CD14-positive monocyte (primary cell): ENCODE results near the gene TEX13C. TPM values are rescaled to one million over a fixed set of nuclear protein-coding genes. Genes with fewer than 3 reads are reported as not detected.

Experiments
- DNase-seq, 3 donors: peaks; one replicate each; pipeline ENCODE4 v3.0.0-alpha.2; 2011 to 2022
- H2AFZ ChIP-seq: 2 replicates; pipeline ENCODE4 v1.6.0; 2012; ENCODE audit warnings: mild to moderate bottlenecking, low read depth, low read length, inconsistent platforms; ENCODE audit not compliant: insufficient read depth, poor library complexity, severe bottlenecking
- H3K27ac ChIP-seq, 2 donors: 1 replicate in 1 of 2; 2 replicates in 1 of 2; pipeline ENCODE4 v1.5.1; 2012 to 2013; ENCODE audit warnings: low read length in 2 of 2, control low read depth in 1 of 2, inconsistent platforms in 1 of 2, low read depth in 1 of 2, mild to moderate bottlenecking in 1 of 2
- H3K27me3 ChIP-seq, 2 donors: one replicate each; pipeline versions ENCODE4 v1.6.0 to v1.6.1; 2011 to 2013; ENCODE audit warnings: low read length in 2 of 2; ENCODE audit not compliant: control insufficient read depth in 2 of 2, insufficient read depth in 2 of 2
- H3K36me3 ChIP-seq, 2 donors: replicated peaks in 1 of 2; 1 replicate in 1 of 2; 2 replicates in 1 of 2; pipeline versions ENCODE4 v1.5.1 to v1.6.1; 2012 to 2013; ENCODE audit warnings: low read length in 2 of 2, control low read depth in 1 of 2, inconsistent platforms in 1 of 2, mild to moderate bottlenecking in 1 of 2; ENCODE audit not compliant: insufficient read depth in 2 of 2, control insufficient read depth in 1 of 2
- H3K4me1 ChIP-seq, 2 donors: 1 replicate in 1 of 2; 2 replicates in 1 of 2; pipeline versions ENCODE4 v1.5.1 to v1.6.1; 2012 to 2013; ENCODE audit warnings: low read length in 2 of 2, control low read depth in 1 of 2, inconsistent platforms in 1 of 2, mild to moderate bottlenecking in 1 of 2, moderate library complexity in 1 of 2; ENCODE audit not compliant: insufficient read depth in 2 of 2, control insufficient read depth in 1 of 2
- H3K4me2 ChIP-seq: replicated peaks from 2 replicates; pipeline ENCODE3; 2012; ENCODE audit warnings: low read length, moderate library complexity, mild to moderate bottlenecking; ENCODE audit not compliant: poor library complexity, severe bottlenecking; ENCODE audit errors: extremely low read depth
- H3K4me3 ChIP-seq, 3 experiments: fragments of 200-600 bp in 1 of 3; sonication (generic) in 1 of 3; replicated peaks in 1 of 3; 1 replicate in 2 of 3; 2 replicates in 1 of 3; pipeline ENCODE4 v1.5.1; 2011 to 2013; ENCODE audit warnings: low read length in 3 of 3, mild to moderate bottlenecking in 3 of 3, control low read depth in 2 of 3, low read depth in 2 of 3, inconsistent platforms in 1 of 3, moderate library complexity in 1 of 3
- H3K79me2 ChIP-seq: 2 replicates; pipeline ENCODE4 v1.6.0; 2012; ENCODE audit warnings: mild to moderate bottlenecking, control low read depth, inconsistent platforms, low read length, moderate library complexity; ENCODE audit not compliant: insufficient read depth
- H3K9ac ChIP-seq: 2 replicates; pipeline ENCODE4 v1.6.0; 2017; ENCODE audit warnings: low read length, mild to moderate bottlenecking; ENCODE audit not compliant: insufficient read depth, poor library complexity, severe bottlenecking
- H3K9me3 ChIP-seq, 2 donors: replicated peaks in 1 of 2; 1 replicate in 1 of 2; 2 replicates in 1 of 2; pipeline versions ENCODE4 v1.5.1 to v1.6.1; 2012 to 2013; ENCODE audit warnings: low read length in 2 of 2, control low read depth in 1 of 2; ENCODE audit not compliant: control insufficient read depth in 1 of 2, insufficient read depth in 1 of 2
- H4K20me1 ChIP-seq: 2 replicates; pipeline ENCODE4 v1.6.0; 2012; ENCODE audit warnings: mild to moderate bottlenecking, low read length, control low read depth, moderate library complexity; ENCODE audit not compliant: insufficient read depth
- H3K27ac Mint-ChIP-seq, 7 donors: one replicate each; pipeline ENCODE4 v1.8.0; 2020; ENCODE audit warnings: mild to moderate bottlenecking in 7 of 7, mixed read lengths in 7 of 7, moderate library complexity in 6 of 7, inconsistent platforms in 2 of 7
- H3K27me3 Mint-ChIP-seq, 3 donors: one replicate each; pipeline ENCODE4 v1.8.0; 2021 to 2022; ENCODE audit warnings: low read depth in 3 of 3, mild to moderate bottlenecking in 3 of 3, mixed read lengths in 3 of 3, moderate library complexity in 3 of 3, inconsistent platforms in 1 of 3
- H3K36me3 Mint-ChIP-seq, 2 donors: one replicate each; pipeline ENCODE4 v1.8.0; 2020; ENCODE audit warnings: mixed read lengths in 2 of 2, inconsistent platforms in 1 of 2, mild to moderate bottlenecking in 1 of 2
- H3K4me1 Mint-ChIP-seq: one replicate; pipeline ENCODE4 v1.8.0; 2020; ENCODE audit warnings: mild to moderate bottlenecking, mixed read lengths
- H3K4me3 Mint-ChIP-seq, 2 donors: one replicate each; pipeline ENCODE4 v1.8.0; 2020; ENCODE audit warnings: mild to moderate bottlenecking in 2 of 2, mixed read lengths in 2 of 2, moderate library complexity in 1 of 2
- H3K9me3 Mint-ChIP-seq, 7 donors: one replicate each; pipeline ENCODE4 v1.8.0; 2020 to 2022; ENCODE audit warnings: mixed read lengths in 7 of 7, mild to moderate bottlenecking in 6 of 7, moderate library complexity in 6 of 7, inconsistent platforms in 2 of 7
- CTCF ChIP-seq: fragments of 200-600 bp; IDR thresholded peaks from one replicate; pipeline ENCODE4 v1.8.0; 2022; ENCODE audit warnings: antibody characterized with exemption, mild to moderate bottlenecking
- WGBS: methylation state at CpG from one replicate; pipeline ENCODE4 v1.1.5; 2013; ENCODE audit warnings: missing lambda C conversion rate; ENCODE audit not compliant: insufficient coverage; 5-methylcytosine and 5-hydroxymethylcytosine counted together
- intact Hi-C, 2 donors: fragments of 100-400 bp; cut with micrococcal nuclease; formaldehyde crosslinking; loops; one replicate each; pipeline versions ENCODE4 v1.15.0 to v1.15.1; 2023
- polyA minus RNA-seq: library from RNA; depleted of rRNA, polyadenylated mRNA; stranded (reverse); fragments of >200 nt; gene quantifications from 2 replicates; pipeline ENCODE4 v1.2.3, GENCODE V29; 2012
- polyA plus RNA-seq, 3 donors: library from polyadenylated mRNA; depleted of rRNA in 1 of 3; unstranded in 2 of 3; stranded (reverse) in 1 of 3; fragments of 300-500 nt in 2 of 3; fragments of >200 nt in 1 of 3; fragmentation: Illumina TruSeq in 2 of 3; gene quantifications; 1 replicate in 2 of 3; 2 replicates in 1 of 3; pipeline ENCODE4 v1.2.3, GENCODE V29; 2012 to 2021
- total RNA-seq, 12 experiments: library from RNA in 1 of 12; stranded (reverse) in 1 of 12; fragments of 120-200 nt in 1 of 12; gene quantifications; one replicate each; pipeline ENCODE4 v1.2.4 and lab custom pipeline; 2013 to 2026; ENCODE audit warnings: mixed read lengths in 6 of 12, inconsistent platforms in 1 of 12

The TEX13C gene
- total RNA-seq (2013): not detected
- not detected for polyA plus RNA-seq
- polyA minus RNA-seq: not detected in 2 replicates
- 0 to 0.58 (median 0.06) reads per million in 11 experiments for total RNA-seq (lab: John Stamatoyannopoulos, UW)

GRCh38 chrX:125319646-125320521 lies at the start of gene TEX13C:
TSS of gene TEX13C (plus strand) at chrX:125319871. CDS start at chrX:125320120, 249 bp downstream.
- Mint-ChIP-seq H3K27ac (no peak within 1 kb of the TSS), H3K4me3 (no peak within 1 kb of the TSS), H3K4me1 (peaks cover 4% of the 10 kb centered on the region), H3K36me3 (no peaks in the 10 kb centered on the region), H3K27me3 (peaks cover 0 to 2% (median 0%) of the 10 kb centered on the region in 3 donors), H3K9me3 (peaks cover 1 to 19% (median 7%) of the 10 kb centered on the region in 7 donors)
- intact Hi-C loops: no loop called here
- peaks cover 9 to 13% of the 10 kb centered on the region in 2 donors for H3K9me3 ChIP-seq
- H3K27me3 ChIP-seq: no peaks in the 10 kb centered on the region
- H3K4me2 ChIP-seq: no peak within 1 kb of the TSS
- DNase-seq: no peak
- no peaks in the 10 kb centered on the region for H4K20me1 ChIP-seq
- no peaks in the 10 kb centered on the region for H3K36me3 ChIP-seq
- no peak for TF ChIP-seq CTCF
- H3K4me1 ChIP-seq: no peaks in the 10 kb centered on the region
- no peak within 1 kb of the TSS for H3K27ac ChIP-seq
- 98% methylated on average over 20 of the region's 45 CpGs for WGBS
- H3K9ac ChIP-seq: no peak within 1 kb of the TSS
- H3K79me2 ChIP-seq: no peaks in the 10 kb centered on the region
- no peak within 1 kb of the TSS for H3K4me3 ChIP-seq
- no peak within 1 kb of the TSS for H2AFZ ChIP-seq

GRCh38 chrX:125287282-125287681 lies 32.4 kb upstream of the TEX13C start:
- H3K4me3 Mint-ChIP-seq: no peak overlapping the region
- peaks cover 0 to 9% (median 0%) of the 10 kb centered on the region in 7 donors for H3K9me3 Mint-ChIP-seq
- no CpG with 5 or more reads among the region's 3 CpGs for WGBS
- no peaks in the 10 kb centered on the region for H3K36me3 Mint-ChIP-seq
- H3K27ac Mint-ChIP-seq: no peak overlapping the region
- intact Hi-C loops: no loop called here
- no peak overlapping the region for H2AFZ ChIP-seq
- H3K27me3 Mint-ChIP-seq: peaks cover 0 to 5% (median 3%) of the 10 kb centered on the region in 3 donors
- DNase-seq: no peak
- no peak overlapping the region for H3K4me2 ChIP-seq
- H3K36me3 ChIP-seq: no peaks in the 10 kb centered on the region
- H3K9ac ChIP-seq: no peak overlapping the region
- TF ChIP-seq CTCF: no peak
- H4K20me1 ChIP-seq: no peaks in the 10 kb centered on the region
- no peaks in the 10 kb centered on the region for H3K4me1 Mint-ChIP-seq
- H3K4me3 ChIP-seq: no peak overlapping the region
- H3K79me2 ChIP-seq: no peaks in the 10 kb centered on the region
- H3K9me3 ChIP-seq: no peaks in the 10 kb centered on the region
- H3K27ac ChIP-seq: no peak overlapping the region
- H3K4me1 ChIP-seq: no peaks in the 10 kb centered on the region
- H3K27me3 ChIP-seq: no peaks in the 10 kb centered on the region
